NCI-H1417 (cell line): Measurements from ENCODE around the gene STAC.
"Not testable (repeated sequence)": the region's sequence is repeated elsewhere in the genome, so short reads cannot be mapped to it uniquely, and the experiment has no call there.

Source experiments
- DNase-seq, 3 experiments: peaks; one replicate each; lab custom pipeline; 2025; lab: John Stamatoyannopoulos, UW

The STAC gene

DNA sequence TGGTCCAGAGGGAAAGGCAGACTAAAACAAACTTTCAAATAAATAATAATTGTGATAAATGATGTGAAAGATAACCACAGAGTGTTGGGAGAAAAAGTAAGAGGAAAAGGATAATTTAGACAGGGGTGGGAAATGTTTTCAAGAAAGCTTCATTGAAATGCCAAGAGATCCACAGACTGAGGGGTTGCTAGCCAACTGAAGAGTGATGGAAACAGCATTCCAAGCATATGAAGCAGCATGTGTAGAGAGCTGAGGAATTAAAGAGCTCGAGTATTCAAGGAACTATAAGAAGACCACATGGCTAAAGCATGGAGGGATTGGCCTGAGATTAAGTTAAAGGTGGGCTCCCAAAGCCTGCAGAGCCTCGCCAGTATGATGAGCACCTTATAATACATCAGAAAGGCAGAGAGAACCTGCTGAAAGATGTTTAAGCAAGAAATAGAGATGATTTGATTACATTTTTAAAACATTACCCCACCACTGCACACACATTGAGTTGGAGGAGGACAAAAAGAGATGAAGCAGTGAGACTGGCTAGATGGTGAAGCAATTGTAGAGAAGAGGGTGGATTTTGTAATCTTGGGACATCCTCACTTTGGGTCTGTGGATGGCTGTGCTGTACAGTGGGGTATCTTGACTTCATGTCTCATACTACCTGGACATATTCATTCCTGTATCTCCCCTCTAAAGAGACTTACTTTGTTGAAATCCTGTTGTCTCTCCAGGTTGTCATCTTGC, 100.8 kb downstream of the STAC start:
- DNase-seq = no peak

DNA sequence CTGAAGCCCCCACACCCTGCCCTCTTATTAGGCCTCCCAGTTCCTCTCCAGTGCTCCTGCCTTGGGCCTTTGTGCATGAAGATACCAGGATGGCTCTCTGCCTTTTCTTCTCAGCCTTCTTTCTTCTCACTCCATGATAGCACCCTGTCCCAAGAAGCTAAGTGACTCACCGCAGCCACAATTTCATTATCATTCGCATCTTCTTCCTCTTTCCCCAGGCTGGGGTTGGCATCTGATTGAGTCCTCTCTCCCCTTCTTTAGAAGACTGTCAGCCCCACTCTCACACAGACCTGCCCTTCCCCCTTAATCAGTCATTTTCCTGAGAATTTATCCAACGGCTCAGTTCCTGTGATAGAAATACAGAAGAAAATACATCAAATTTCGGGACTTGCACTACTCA, 102.0 kb downstream of the STAC start:
- no peak for DNase-seq

DNA sequence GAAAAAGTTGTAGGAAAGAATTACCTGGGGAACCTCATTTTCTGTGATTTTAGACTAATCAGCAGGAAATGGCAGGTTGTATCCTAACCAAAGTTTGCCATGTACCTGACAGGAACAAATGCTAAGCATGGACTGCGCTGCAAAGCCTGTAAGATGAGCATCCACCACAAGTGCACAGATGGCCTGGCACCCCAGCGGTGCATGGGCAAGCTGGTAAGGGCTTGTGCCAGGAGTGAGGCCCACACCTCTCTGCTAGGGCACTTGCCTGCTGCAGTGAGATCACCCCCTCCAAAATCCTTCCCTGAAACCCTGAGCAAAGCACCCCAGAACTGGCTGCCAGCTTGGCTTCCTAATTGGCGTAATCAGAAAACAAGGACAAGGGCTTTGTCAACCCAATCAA, 102.6 kb downstream of the STAC start:
- DNase-seq = no peak

DNA sequence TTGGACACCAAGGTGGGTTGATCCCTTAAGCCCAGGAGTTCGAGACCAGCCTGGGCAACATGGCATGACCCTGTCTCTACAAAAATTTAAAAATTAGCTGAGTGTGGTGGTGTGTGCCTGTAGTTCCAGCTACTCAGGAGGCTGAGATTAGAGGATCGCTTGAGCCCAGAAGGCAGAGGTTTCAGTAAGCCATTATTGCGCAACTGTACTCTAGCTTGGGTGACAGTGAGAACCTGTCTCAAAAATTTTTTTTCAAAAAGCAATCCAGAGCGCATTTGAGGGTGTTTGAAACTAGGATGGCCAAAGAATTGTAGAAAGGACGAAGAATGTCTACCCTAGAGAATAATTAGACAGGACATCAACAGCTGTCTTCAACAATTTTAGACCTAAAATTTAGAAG, 103.4 kb downstream of the STAC start:
- DNase-seq = no peak

DNA sequence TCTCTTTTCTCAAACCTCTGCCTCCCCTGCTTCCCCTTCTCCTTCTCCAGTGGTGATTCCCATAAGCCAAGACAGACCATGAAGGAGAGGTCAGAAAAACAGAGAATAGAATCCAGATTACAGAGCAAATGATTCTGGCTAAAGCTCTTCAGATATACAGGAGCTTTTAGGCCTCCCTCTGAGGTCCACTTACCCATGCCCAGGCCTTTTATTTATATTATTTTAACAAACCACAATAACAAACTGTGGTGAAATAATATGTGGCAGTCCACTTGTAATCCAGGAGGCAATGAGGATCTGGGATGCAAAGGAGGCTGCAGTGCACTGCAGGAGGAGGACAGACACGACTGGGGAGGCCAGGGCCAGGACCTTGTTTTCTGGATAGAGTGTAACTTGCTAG, 104.1 kb downstream of the STAC start:
- no peak for DNase-seq

DNA sequence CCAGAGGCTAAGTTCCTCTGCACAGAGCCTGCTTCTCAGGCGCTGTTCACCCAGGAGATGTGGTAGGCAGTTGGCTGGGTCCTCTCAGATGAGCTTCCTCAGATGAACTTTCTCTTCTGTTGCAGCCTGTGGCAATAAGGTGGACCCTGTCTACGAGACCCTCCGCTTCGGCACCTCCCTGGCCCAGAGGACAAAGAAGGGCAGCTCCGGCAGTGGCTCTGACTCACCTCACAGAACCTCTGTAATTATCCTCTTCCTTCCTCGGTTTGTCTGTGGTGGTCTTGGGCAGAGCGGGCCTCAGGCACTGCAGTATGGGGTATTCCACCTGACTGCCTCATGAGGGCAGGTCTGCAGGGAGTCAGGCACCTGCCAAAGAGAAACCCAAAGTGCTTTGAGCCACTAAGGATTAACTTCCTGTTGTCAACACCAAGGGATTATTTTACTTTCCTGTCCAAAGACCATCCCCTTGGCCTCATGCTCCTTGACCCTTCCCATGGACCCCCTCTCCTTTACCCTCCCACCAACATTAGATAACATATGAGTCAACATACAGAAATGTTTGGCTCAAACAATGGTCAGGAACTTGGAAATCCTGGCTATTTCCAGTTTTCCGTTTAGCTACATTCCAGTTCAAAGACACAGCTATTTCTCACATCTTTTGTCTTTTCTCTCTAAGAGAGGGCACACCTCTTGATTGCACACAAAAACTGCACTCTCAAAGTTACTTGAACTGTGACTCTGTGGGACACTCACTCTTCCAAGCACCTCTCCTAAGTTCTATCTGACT, 105.9 kb downstream of the STAC start:
- no peak for DNase-seq

DNA sequence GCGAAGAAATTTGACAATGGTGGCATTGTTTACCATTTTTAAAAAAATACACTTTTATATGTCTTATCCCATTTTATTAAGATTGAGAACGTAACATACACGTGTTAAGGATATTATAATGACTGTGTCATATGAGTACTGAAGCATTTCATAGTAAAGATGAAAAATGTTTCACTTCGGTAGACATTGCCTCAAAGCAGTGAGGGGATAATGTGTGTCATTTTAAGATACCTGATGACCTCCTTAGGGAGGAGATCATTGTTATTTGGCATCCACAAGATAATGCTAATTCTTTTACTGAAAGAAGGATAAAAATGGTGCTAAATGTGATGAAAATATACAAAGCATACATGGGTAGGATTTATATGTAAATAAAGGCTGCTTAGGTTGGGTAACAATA, 107.3 kb downstream of the STAC start:
- DNase-seq = no peak

DNA sequence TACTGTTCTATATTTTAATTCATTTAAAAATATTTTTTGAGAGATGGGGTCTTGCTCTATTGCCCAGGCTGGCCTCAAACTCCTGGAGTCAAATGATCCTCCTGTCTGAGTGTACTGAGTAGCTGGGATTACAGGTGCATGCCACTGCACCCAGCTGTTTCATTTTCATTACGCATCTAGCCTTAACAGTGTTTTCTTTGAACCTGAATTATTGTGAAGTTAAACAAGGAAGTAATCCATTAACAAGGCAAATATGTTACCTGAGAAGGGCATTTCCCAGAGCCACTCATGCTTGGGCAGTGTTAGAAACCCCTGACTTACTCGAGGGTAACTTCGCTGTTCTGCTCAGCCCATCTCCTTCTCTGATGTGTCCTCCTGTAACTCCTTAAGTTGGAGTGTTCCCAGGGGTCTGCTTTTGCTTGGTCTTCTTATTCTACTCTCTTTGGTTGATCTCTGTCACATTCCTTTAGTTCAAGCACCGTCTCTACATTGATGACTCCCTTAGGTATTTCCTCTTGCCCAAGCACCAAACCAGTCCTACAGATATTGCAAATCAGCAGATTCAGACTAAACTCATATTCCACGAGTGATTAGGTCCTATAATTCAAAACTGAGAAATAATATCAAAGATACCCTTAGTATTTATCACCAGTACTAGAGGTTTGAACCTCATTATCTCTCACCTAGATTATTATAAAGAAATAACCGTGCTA, 107.9 kb downstream of the STAC start:
- peak in 1 of 3 experiments; percentile 9 for DNase-seq

DNA sequence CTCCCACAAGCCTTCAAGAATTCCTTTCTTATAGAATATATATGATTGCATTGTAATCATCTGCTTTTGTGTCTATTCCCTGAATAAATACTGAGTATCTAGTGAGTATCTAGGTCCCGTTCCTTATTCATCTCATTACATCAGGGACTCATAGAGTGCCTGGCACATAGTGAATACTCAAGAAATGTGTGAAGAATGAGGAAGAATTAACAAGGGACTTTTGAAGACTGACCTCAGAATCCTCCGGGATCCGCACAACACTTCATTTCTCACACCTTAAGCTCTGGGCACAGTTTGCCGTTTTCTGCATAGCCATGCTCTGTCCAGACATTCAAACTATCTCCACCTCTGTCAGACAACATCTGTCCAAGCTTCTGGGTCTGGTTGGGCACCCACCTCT, 108.8 kb downstream of the STAC start:
- DNase-seq = no peak

DNA sequence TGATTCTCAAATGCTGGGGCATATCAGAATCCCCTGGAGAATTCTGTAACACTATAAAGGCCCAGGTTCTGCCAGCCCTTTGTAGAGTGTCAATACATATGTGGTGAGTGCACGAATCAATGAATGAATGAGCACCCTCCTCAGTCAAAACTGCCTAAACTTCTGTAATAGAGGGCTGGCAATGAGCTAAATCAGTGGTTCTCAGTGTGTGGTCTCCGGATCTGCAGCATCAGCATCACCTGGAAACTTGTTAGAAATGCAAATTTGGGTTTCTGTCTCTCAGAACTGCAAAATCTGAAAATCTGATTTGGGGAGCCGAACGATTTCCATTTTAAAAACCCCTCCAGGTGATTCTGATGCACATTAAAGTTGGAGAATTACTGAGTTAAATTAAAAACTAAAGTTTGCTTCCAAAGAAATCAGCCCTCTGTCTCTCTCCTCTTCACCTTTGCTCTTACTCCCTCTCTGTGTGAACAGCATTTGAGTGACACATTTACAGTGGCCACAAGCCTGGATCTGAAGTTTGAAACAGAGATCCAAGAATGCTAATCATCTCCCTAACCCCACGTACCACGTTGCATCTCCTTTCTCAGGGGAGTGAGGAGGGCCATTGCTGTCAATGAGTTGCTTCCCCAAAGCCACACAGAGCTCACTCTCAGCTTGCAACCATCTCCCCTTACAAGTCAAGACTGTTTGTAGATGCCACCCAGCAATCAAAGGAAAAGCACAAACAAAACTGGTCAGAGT, 109.5 kb downstream of the STAC start:
- DNase-seq = no peak

DNA sequence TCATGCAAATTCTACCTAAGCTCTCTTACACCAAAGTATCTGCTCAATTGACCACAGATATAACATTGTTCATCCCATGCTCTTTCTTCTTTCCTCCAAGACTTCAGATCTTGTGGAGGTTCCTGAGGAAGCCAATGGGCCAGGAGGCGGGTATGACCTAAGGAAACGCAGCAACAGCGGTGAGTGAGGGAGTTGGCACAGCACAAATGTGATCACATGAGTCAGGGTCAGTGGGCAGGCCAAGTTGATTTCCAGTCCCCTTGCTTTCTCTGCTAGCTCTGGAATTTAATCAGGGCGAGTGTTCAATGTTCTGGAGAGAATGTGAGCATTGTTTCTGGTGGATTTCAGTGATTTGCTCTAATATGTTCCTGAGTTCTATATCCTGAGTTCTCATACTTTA, 112.7 kb downstream of the STAC start:
- no peak for DNase-seq

DNA sequence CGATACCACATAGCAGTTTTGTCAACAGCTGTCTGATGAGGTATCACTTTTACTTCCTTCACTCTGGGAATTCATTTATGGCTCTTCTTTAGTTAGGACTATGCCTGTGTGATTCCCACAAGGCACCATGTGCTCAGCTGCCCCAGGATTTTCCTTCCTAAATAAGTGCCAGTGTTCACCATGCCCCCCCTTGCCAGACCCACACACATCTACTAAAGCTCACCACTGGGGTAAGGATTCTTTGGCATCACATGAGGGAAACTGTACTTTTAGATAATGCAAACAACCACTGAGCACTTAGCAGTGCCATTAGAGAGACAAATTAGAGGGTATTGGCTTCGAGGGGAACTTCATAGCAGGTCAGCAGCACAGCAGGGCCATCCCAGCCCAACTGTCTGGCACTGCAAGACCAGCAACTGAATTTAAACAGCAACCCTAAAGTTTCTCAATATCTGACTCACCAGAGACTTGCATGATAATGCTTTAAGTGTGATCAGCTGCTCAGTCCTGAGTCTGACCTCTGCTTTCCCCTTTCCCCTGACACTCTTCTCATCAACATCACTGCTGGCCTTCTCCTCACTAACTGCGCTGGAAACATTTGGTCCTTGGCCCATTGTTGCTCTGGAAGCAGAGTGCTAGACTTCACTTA, 114.3 kb downstream of the STAC start:
- DNase-seq = peak in 1 of 3 experiments; percentile 2

DNA sequence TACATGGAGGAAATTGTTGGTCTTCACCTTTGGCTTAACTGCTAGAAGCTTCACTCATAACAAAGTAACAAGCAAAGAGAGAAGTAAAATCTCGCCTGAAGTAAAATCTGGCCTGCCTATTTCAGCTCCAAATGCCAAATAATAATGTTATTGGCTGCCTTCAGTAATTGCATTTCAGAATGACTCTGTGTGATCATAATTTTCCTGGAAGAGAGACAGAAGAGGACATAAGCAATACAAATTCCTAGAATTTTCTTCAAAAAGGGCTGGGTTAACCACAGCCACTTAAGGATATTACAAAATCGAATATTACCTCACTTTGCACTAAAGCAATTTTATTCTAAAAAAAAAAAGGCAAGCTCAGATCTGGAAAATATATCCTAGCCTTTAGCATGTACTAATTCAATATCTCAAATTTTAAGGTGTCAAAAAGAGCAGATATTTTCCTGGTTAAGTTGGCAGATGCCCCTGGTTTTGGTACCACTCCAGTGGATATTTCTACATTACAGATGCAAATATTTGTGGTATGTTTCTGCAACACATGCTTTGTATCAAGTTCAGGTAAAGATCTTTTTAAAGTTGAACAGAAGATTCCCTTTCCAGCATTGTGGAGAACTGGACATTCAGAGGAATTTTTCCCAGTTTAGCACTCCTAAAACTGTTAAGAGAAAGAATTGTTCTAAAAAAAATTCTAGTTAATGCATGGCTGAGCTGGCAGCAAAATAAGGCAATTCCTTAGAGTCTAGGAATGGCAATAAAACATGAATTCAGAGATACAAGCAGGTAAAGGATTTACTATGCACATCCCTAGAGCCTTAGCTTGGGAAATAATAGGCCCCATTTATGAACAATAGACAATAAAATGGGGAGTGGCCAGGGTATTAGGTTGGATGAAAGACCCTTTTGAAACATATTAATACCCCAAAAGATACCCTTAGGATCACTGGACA, 116.7 kb downstream of the STAC start:
- DNase-seq = no peak

DNA sequence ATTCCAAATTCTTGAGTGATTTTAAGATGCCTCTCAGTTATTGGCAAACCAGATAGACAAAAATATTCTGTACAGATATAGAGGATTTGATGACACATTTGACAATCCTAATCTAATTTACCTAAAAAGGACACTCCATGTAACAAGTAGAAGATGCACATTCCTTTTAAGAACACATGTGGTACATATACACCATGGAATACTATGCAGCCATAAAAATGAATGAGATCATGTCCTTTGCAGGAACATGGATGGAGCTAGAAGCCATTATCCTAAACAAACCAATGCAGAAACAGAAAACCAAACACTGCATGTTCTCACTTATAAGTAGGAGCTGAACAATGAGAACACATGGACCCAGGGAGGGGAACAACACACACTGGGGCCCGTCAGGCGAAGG, 119.7 kb downstream of the STAC start:
- not testable (repeated sequence) for DNase-seq

DNA sequence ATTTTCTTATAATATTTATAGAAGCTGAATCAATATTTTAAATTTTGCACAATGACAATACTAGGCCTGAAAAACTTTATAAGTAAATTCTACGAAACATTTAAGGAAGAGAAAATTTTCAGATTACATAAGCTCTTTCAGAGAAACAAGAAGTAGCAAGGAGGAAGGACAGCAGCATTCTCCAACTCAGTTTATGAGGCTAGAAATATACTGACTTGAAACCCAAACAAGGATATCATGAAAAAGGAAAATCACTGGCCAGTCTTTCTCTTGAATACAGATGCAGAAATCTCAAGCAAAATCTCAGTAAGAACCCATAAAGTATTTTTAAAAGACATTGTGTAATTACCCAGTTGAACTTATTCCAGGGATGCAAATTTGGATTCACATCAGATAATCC, 121.3 kb downstream of the STAC start:
- DNase-seq = no peak

DNA sequence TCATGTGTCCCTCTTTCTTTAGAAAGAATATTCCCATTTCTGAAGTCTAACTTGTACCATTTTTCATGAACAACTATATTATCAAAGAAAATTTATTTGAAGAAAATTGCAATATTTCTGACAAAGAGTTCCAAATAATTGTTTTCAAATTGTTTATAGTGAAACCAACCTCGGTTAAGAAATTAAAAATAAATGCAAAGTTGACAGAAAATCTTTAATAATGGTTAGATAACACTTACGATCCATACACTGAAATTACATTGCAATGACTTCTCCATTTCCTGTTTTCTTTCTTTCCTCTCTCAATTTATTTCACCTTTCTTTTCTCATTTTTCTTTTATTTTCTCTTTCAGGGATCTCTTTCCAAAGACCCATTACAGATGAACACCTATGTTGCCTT, 125.1 kb downstream of the STAC start:
- DNase-seq = no peak

DNA sequence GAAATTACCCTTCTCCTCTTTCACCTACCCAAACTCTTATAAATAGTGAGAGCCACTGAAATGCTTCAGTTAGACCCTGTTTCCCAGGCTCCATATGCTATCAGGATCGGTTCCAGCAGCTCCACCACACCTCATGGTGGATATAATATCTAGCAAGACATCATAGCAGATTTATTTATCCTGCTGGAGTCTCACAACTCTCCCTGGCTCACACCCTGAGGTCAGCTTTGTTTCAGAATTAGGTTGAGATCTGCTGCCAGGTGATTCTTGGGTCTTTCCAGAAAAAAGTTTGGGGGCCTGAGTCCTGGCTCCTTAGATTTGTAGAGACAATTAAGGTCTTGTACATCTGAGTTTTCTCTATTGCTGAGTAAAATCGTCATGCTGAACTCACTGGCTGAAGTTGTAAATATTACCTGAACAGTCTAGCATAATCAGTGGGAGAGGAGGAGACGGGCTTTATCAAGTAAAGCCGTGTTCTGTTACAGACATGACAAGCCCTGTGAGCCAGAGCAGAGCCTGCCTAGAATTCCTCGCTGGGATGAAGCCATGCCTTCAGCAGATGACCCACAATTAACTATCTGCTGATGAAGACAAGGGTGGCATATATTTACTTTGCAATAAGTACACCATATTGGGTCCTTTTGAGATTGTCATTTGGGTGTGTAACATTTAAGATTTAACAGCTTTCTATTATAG, 131.6 kb downstream of the STAC start:
- no peak for DNase-seq

DNA sequence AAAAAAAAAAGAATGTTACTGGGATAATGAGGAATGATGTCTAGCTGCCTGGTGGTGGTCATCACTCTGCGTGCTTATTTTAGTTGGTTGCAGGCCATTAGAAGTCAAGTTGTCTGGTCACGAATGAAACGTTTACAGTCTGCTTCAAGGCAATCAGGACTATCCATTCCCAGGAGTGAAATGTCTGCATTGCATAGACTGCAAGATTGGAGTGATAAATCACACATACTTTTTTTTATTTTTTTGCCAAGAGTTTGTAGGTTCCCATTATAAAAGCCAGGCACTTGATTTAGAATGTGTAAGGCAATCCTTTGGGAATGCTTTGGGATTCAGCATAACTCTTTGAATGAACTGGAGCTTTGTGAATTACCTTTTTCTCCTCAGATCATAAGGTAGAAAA, 132.3 kb downstream of the STAC start:
- no peak for DNase-seq

DNA sequence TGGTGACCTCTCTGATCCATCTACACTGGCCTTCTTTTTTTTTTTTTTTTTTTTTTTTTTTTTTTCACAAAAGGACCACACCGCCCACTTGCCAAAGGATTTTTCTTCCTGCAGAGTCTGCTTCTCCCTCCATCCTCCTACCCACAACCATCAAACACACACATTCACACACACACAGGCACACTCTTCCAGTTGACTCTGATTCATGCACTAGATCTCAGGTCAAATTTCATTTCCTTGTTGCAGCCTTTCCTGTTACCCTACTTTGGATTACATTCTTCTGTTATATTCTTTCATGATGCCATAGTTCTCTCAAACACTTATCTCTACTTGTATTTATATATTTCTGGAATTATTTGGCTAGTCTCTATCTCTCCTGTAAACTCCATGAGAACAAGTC, 133.9 kb downstream of the STAC start:
- no peak for DNase-seq

DNA sequence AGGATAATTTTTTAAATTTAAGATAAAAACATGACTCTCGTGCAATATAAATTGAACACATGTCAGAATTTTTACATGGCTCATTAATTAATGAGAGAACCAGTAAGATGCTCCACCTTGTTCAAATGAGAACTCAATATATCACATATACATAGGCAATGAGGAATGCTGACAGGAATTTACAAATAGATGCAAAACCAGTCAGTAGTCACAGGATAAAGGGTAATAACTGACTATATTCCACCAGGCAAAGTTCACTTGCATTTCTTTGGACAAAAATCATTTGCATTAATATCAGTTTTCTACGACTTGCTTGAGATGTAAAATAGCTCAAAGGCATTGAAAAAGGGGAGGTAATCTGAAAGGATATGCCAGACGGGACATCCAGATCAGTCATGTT, 139.4 kb downstream of the STAC start:
- no peak for DNase-seq
